ENCODE data around the gene LIN7C. TPM values are rescaled to one million over a fixed set of nuclear protein-coding genes. Genes with fewer than 3 reads are reported as not detected.

LIN7C gene
- total and polyA plus RNA-seq, 2 of the 8 experiments (the other 6 are each of a cell fraction or from before 2014, with no cell fraction given), result 10.5 to 42.7 TPM

GRCh38 chr11:27497284-27497866 is 9.2 kb downstream of the LIN7C start (continued):
- TF ChIP-seq E2F6 (IDR thresholded peaks at IDR 0.05) (no peak), CREB1 (IDR thresholded peaks at IDR 0.05) (no peak), CBX5 (IDR thresholded peaks at IDR 0.05; ENCODE audit: low read depth, low read length) (no peak), SP2 (IDR thresholded peaks at IDR 0.05; ENCODE audit: low read length) (no peak), ZNF274 (IDR thresholded peaks at IDR 0.05; ENCODE audit: borderline replicate concordance, extremely low read depth, low read length) (no peak)
